Esophagus muscularis mucosa (tissue), 4 donors: Measurements from ENCODE around the gene ZIK1. TPM values are rescaled to one million over a fixed set of nuclear protein-coding genes. Genes with fewer than 3 reads are reported as not detected.

Source experiments
- DNase-seq: peaks from one replicate; pipeline ENCODE4 v3.0.0-alpha.2; 2017; ENCODE audit errors: extremely low spot score
- H3K27ac ChIP-seq, 4 donors: fragments of 200-600 bp; sonication (generic); replicated peaks in 1 of 4; 1 replicate in 3 of 4; 2 replicates in 1 of 4; pipeline ENCODE4 v1.5.1; 2016 to 2019; ENCODE audit warnings: mild to moderate bottlenecking in 1 of 4
- H3K27me3 ChIP-seq, 4 donors: fragments of 200-600 bp; sonication (generic); one replicate each; pipeline versions ENCODE4 v1.5.1 to v1.6.0; 2016 to 2019
- H3K36me3 ChIP-seq, 4 donors: fragments of 200-600 bp; sonication (generic); one replicate each; pipeline ENCODE4 v1.5.1; 2016 to 2019
- H3K4me1 ChIP-seq, 4 donors: fragments of 200-600 bp; sonication (generic); one replicate each; pipeline ENCODE4 v1.5.1; 2016 to 2019
- H3K4me3 ChIP-seq, 4 donors: fragments of 200-600 bp; sonication (generic); 1 replicate in 2 of 4; 2 replicates in 2 of 4; pipeline ENCODE4 v1.5.1; 2016 to 2019; ENCODE audit warnings: mild to moderate bottlenecking in 4 of 4, moderate library complexity in 1 of 4
- H3K9me3 ChIP-seq, 4 donors: fragments of 200-600 bp; sonication (generic); 1 replicate in 3 of 4; 2 replicates in 1 of 4; pipeline ENCODE4 v1.5.1; 2016 to 2019
- EP300 ChIP-seq: sonication (generic); formaldehyde crosslinking; IDR thresholded peaks from one replicate; pipeline ENCODE4 v1.6.1; 2017; ENCODE audit warnings: antibody characterized with exemption
- POLR2A ChIP-seq: fragments of 450-650 bp; IDR thresholded peaks from one replicate; pipeline ENCODE4 v1.6.1; 2017; ENCODE audit warnings: antibody characterized with exemption, moderate library complexity, mild to moderate bottlenecking, low read depth
- POLR2AphosphoS5 ChIP-seq, 2 donors: sonication (generic); formaldehyde crosslinking; IDR thresholded peaks; one replicate each; pipeline ENCODE4 v1.6.1; 2017; ENCODE audit warnings: antibody characterized with exemption in 2 of 2
- WGBS: methylation state at CpG from one replicate; pipeline ENCODE4 v1.1.5; 2018; 5-methylcytosine and 5-hydroxymethylcytosine counted together
- intact Hi-C: fragments of 100-400 bp; cut with DNase I; formaldehyde crosslinking; loops from one replicate; pipeline ENCODE4 v1.15.1; 2023
- total RNA-seq, 4 donors: library from RNA; depleted of rRNA; stranded (reverse); fragments of >200 nt; gene quantifications; one replicate each; pipeline versions ENCODE4 v1.1.0 to v1.2.1, GENCODE V29; 2016
- TF ChIP-seq, protein P1 (sequence below), 3 experiments: fragments of 200-600 bp in 2 of 3; fragments of 450-650 bp in 1 of 3; sonication (generic) in 2 of 3; IDR thresholded peaks; one replicate each; pipeline ENCODE4 v1.5.1; 2017 to 2019; ENCODE audit warnings: antibody characterized with exemption in 3 of 3, mild to moderate bottlenecking in 2 of 3, moderate library complexity in 1 of 3

The ZIK1 gene
- total RNA-seq = 1 to 10 TPM; 3.7 to 9.8 (median 6.4) TPM

GRCh38 chr19:57583521-57584416 is at the start of gene ZIK1:
Gene ZIK1, plus strand, starts transcription at chr19:57584145. Its CDS starts 212 bp downstream, at chr19:57584357.
- intact Hi-C loops = no loop called here
- peaks cover 13 to 54% (median 37%) of the 10 kb centered on the region in 4 donors for H3K9me3 ChIP-seq

DNA sequence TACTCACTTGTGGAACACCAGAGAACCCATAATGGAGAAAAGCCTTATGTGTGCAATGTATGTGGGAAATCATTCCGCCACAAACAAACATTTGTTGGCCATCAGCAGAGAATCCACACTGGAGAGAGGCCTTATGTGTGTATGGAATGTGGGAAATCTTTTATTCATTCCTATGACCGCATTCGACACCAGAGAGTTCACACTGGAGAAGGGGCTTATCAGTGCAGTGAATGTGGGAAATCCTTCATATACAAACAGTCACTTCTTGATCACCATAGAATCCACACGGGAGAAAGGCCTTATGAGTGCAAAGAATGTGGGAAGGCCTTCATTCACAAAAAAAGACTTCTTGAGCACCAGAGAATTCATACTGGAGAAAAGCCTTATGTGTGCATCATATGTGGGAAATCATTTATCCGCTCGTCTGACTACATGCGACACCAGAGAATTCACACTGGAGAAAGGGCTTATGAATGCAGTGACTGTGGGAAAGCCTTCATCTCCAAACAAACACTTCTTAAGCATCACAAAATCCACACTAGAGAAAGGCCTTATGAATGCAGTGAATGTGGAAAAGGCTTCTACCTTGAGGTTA is 45.9 kb upstream of the ZIK1 start:
- peaks cover 37 to 100% (median 99%) of the 10 kb centered on the region in 4 donors for H3K9me3 ChIP-seq
- 98% methylated on average over 7 of the region's 7 CpGs for whole genome bisulfite sequencing
- no peaks in the 10 kb centered on the region for H3K27me3 ChIP-seq
- intact Hi-C loops = no loop called here
- TF ChIP-seq EP300 = no peak
- TF ChIP-seq, protein P1, sequence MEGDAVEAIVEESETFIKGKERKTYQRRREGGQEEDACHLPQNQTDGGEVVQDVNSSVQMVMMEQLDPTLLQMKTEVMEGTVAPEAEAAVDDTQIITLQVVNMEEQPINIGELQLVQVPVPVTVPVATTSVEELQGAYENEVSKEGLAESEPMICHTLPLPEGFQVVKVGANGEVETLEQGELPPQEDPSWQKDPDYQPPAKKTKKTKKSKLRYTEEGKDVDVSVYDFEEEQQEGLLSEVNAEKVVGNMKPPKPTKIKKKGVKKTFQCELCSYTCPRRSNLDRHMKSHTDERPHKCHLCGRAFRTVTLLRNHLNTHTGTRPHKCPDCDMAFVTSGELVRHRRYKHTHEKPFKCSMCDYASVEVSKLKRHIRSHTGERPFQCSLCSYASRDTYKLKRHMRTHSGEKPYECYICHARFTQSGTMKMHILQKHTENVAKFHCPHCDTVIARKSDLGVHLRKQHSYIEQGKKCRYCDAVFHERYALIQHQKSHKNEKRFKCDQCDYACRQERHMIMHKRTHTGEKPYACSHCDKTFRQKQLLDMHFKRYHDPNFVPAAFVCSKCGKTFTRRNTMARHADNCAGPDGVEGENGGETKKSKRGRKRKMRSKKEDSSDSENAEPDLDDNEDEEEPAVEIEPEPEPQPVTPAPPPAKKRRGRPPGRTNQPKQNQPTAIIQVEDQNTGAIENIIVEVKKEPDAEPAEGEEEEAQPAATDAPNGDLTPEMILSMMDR (IDR thresholded peaks at IDR 0.05) = no peak
- TF ChIP-seq POLR2A = no peak
- TF ChIP-seq POLR2AphosphoS5 (IDR thresholded peaks at IDR 0.05) = no peak
- DNase-seq = no peak
- no peak overlapping the region for H3K4me3 ChIP-seq
- no peaks in the 10 kb centered on the region for H3K4me1 ChIP-seq
- peaks cover 79 to 100% (median 93%) of the 10 kb centered on the region in 4 donors for H3K36me3 ChIP-seq
- H3K27ac ChIP-seq = no peak overlapping the region

More at GRCh38 chr19:57583521-57584416, at the start of gene ZIK1:
- H3K36me3 ChIP-seq = peaks cover 12 to 35% (median 15%) of the 10 kb centered on the region in 4 donors
- H3K4me1 ChIP-seq = peaks cover 23 to 26% (median 24%) of the 10 kb centered on the region in 4 donors
- peak within 1 kb of the TSS; percentile 24 to 66 (median 44) for H3K27ac ChIP-seq
- peak; percentile 97 for DNase-seq
- WGBS = 1% methylated on average over 20 of the region's 76 CpGs
- peak within 1 kb of the TSS; percentile 66 to 87 (median 76) for H3K4me3 ChIP-seq
- H3K27me3 ChIP-seq = no peaks in the 10 kb centered on the region
- TF ChIP-seq, protein P1 (IDR thresholded peaks at IDR 0.05) = peak in 2 of 3 experiments; percentile 6 to 15
- TF ChIP-seq POLR2AphosphoS5 (IDR thresholded peaks at IDR 0.05) (peak; percentile 63 to 72), EP300 (no peak)

GRCh38 chr19:57546513-57546912 is 37.4 kb upstream of the ZIK1 start:
- intact Hi-C loops = no loop called here
- no peaks in the 10 kb centered on the region for H3K4me1 ChIP-seq
- H3K4me3 ChIP-seq = no peak overlapping the region
- no peaks in the 10 kb centered on the region for H3K27me3 ChIP-seq
- DNase-seq = no peak
- H3K9me3 ChIP-seq = peaks cover 21 to 100% (median 98%) of the 10 kb centered on the region in 4 donors
- TF ChIP-seq EP300 (no peak), POLR2A (no peak), POLR2AphosphoS5 (IDR thresholded peaks at IDR 0.05) (no peak)
- TF ChIP-seq, protein P1 (IDR thresholded peaks at IDR 0.05) = no peak
- H3K36me3 ChIP-seq = peaks cover 90 to 100% (median 96%) of the 10 kb centered on the region in 4 donors
- WGBS = 100% methylated on average over 1 of the region's 1 CpG
- H3K27ac ChIP-seq = no peak overlapping the region

DNA sequence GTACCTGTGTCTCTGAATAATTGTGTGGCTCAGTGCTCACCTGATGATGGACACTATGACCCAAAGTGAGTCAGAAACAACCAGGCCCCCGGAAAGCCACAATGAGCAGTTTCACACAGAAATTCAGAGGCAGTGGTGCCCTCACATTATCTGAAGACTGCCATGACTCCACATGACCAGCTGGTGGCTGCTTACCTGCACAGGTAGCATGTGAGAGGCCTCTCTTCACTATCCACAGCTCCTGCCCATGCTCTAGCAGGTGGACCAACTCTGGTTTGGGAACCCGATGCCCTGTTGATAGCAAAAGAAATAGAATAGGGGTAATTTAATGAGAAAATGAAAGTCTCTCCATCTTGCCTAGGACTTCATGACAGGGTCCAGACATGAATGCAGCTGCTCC is 31.5 kb upstream of the ZIK1 start:
- Histone ChIP-seq H3K36me3 (peaks cover 84 to 91% (median 91%) of the 10 kb centered on the region in 4 donors), H3K27ac (no peak overlapping the region), H3K4me1 (peaks cover 0 to 2% (median under 1%) of the 10 kb centered on the region in 4 donors), H3K4me3 (no peak overlapping the region), H3K9me3 (peaks cover 3 to 87% (median 74%) of the 10 kb centered on the region in 4 donors), H3K27me3 (no peaks in the 10 kb centered on the region)
- TF ChIP-seq POLR2AphosphoS5 (IDR thresholded peaks at IDR 0.05) (no peak), POLR2A (no peak), EP300 (no peak)
- TF ChIP-seq, protein P1 (IDR thresholded peaks at IDR 0.05) = no peak
- no peak for DNase-seq
- 100% methylated on average over 2 of the region's 2 CpGs for WGBS
- intact Hi-C loops = no loop called here
